Neural progenitor cell (in vitro differentiated cells): ENCODE measurements around the gene SERINC5. TPM values are rescaled to one million over a fixed set of nuclear protein-coding genes. Genes with fewer than 3 reads are reported as not detected.
A peak's percentile ranks its signal among the peaks of the same experiment; 100 is the strongest.

Source experiments
- DNase-seq: peaks from one replicate; pipeline ENCODE4 v3.0.0-alpha.2; 2016; ENCODE audit warnings: low spot score
- H2AFZ ChIP-seq: fragments of 200-600 bp; sonication (generic); replicated peaks from 2 replicates; pipeline ENCODE4 v1.6.1; 2016; ENCODE audit warnings: antibody characterized with exemption
- H3F3A ChIP-seq: fragments of 200-600 bp; sonication (generic); 2 replicates; pipeline ENCODE4 v1.6.1; 2016; ENCODE audit warnings: antibody characterized with exemption, low read depth
- H3K27ac ChIP-seq: fragments of 200-600 bp; sonication (generic); 2 replicates; pipeline ENCODE4 v1.5.1; 2016; ENCODE audit warnings: mild to moderate bottlenecking
- H3K27me3 ChIP-seq: fragments of 200-600 bp; sonication (generic); 2 replicates; pipeline ENCODE4 v1.6.1; 2016; ENCODE audit warnings: mild to moderate bottlenecking, moderate library complexity
- H3K36me3 ChIP-seq: fragments of 200-600 bp; sonication (generic); 2 replicates; pipeline ENCODE4 v1.5.1; 2016
- H3K4me1 ChIP-seq: fragments of 200-600 bp; sonication (generic); 2 replicates; pipeline ENCODE4 v1.6.1; 2016; ENCODE audit warnings: mixed run types
- H3K4me2 ChIP-seq: fragments of 200-600 bp; sonication (generic); 2 replicates; pipeline ENCODE4 v1.6.1; 2016
- H3K4me3 ChIP-seq: fragments of 200-600 bp; sonication (generic); 2 replicates; pipeline ENCODE4 v1.5.1; 2016
- H3K79me2 ChIP-seq: fragments of 200-600 bp; sonication (generic); 2 replicates; pipeline ENCODE4 v1.6.1; 2016; ENCODE audit warnings: low read depth
- H3K9ac ChIP-seq: fragments of 200-600 bp; sonication (generic); 2 replicates; pipeline ENCODE4 v1.6.1; 2016
- H3K9me3 ChIP-seq: fragments of 200-600 bp; sonication (generic); 2 replicates; pipeline ENCODE4 v1.5.1; 2016; ENCODE audit warnings: low read depth
- H4K20me1 ChIP-seq: fragments of 200-600 bp; sonication (generic); 2 replicates; pipeline ENCODE4 v1.6.1; 2016; ENCODE audit warnings: low read depth
- H3K27ac Mint-ChIP-seq: 3 replicates; pipeline ENCODE4 v1.8.0; 2021; ENCODE audit warnings: mixed read lengths
- H3K27me3 Mint-ChIP-seq: 2 replicates; pipeline ENCODE4 v1.8.0; 2022; ENCODE audit warnings: low read depth, mild to moderate bottlenecking, inconsistent platforms, moderate library complexity, mixed read lengths; ENCODE audit not compliant: insufficient read depth
- H3K36me3 Mint-ChIP-seq: 3 replicates; pipeline ENCODE4 v1.8.0; 2021; ENCODE audit warnings: mixed read lengths
- H3K4me1 Mint-ChIP-seq: 3 replicates; pipeline ENCODE4 v1.8.0; 2021; ENCODE audit warnings: mixed read lengths
- H3K4me3 Mint-ChIP-seq: 3 replicates; pipeline ENCODE4 v1.8.0; 2021; ENCODE audit warnings: mild to moderate bottlenecking, moderate library complexity, mixed read lengths
- H3K9me3 Mint-ChIP-seq: 3 replicates; pipeline ENCODE4 v1.8.0; 2020; ENCODE audit warnings: mixed read lengths
- EZH2 ChIP-seq: fragments of 200-600 bp; sonication (generic); IDR thresholded peaks from 2 replicates; pipeline ENCODE4 v1.6.1; 2017; ENCODE audit warnings: antibody characterized with exemption, mild to moderate bottlenecking, moderate library complexity
- EZH2phosphoT487 ChIP-seq: fragments of 200-600 bp; sonication (generic); IDR thresholded peaks from 2 replicates; pipeline ENCODE4 v1.6.1; 2017; ENCODE audit warnings: antibody characterized with exemption
- total RNA-seq: library from RNA; depleted of rRNA; stranded (reverse); fragments of >200 nt; gene quantifications from 2 replicates; pipeline ENCODE4 v1.2.3, GENCODE V29; 2015; ENCODE audit warnings: low replicate concordance
- TF ChIP-seq, protein P1 (sequence below): fragments of 200-600 bp; sonication (generic); IDR thresholded peaks from 2 replicates; pipeline ENCODE4 v1.5.1; 2017; ENCODE audit warnings: antibody characterized with exemption, mild to moderate bottlenecking

The SERINC5 gene
- total RNA-seq, 1 donor from 2014 or later = 126 TPM

DNA sequence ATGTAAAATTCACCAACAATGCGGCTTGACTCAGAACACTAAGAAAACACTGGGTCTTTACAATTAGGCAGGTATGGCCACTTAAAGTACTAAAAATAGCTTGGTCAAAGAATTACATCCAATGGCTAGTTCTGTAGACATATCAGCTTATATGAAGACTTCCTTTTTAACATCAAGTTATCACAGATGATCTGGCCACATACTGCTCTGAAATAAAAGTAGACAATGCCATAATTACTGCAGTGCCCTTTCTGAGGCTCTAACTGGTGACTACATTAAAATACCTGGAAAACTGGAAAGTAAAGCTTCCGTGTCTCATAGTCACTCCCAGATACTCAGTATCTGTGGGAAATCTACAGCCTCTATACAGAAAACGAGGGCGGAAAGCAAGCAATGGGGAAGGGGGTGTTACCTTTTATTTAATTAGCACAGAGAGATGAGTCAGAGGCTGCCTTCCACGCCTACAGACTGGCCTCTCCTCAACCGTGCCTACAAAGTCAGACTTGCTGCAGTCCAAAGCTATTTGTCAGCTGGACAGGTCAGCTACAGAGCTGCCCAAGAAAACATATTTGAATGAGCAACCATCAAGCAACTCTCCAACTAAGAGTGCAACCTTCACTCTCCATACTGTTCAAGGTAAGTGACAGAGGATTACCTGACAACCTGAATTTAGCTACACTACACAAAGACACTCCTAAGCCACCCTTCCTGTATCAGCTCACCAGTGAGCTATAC lies 8.7 kb downstream of the SERINC5 start:
- H3K4me3 ChIP-seq = peak overlapping the region; percentile 26

DNA sequence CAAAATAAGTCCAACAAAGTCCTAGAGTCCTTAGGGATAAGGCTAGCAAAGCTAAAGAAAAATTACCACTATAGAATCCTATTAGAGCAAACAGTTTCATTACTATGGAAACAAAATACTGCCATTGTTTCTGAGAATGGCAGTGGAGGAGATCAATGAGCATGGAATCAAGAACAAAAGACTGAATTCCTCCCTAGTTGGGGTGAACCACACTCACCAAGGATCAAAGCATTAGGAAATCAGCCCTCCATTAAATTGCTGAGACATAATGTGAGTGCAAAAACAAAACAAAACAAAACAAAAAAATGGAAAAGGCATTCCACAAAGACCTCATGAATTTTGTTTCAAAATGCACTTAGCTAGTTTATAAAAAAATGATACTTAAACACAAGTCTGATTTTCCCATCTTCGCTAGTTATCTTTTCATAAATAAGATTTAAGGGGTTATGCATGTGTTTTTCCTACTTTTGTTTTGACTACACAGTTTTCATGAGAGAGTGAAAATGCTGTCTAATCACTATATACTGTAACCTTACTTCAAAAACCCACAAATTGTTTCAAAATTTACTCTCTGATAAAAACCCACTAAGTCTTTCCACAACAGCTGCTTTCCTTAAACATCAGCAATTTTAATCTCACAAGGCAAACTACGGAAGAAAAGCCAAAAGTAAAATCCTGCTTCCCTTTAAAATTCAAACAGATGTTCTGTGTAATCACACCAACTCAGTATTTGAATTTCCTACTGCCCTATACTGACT lies 9.7 kb downstream of the SERINC5 start:
- TF ChIP-seq, protein P1, sequence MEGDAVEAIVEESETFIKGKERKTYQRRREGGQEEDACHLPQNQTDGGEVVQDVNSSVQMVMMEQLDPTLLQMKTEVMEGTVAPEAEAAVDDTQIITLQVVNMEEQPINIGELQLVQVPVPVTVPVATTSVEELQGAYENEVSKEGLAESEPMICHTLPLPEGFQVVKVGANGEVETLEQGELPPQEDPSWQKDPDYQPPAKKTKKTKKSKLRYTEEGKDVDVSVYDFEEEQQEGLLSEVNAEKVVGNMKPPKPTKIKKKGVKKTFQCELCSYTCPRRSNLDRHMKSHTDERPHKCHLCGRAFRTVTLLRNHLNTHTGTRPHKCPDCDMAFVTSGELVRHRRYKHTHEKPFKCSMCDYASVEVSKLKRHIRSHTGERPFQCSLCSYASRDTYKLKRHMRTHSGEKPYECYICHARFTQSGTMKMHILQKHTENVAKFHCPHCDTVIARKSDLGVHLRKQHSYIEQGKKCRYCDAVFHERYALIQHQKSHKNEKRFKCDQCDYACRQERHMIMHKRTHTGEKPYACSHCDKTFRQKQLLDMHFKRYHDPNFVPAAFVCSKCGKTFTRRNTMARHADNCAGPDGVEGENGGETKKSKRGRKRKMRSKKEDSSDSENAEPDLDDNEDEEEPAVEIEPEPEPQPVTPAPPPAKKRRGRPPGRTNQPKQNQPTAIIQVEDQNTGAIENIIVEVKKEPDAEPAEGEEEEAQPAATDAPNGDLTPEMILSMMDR = no peak
- peak; percentile 39 for TF ChIP-seq EZH2phosphoT487
- Histone ChIP-seq H3K27ac (peak overlapping the region; percentile 88), H3F3A (peaks cover 55% of the 10 kb centered on the region), H3K27me3 (no peaks in the 10 kb centered on the region), H3K9me3 (peaks cover 16% of the 10 kb centered on the region), H3K36me3 (peaks cover 16% of the 10 kb centered on the region), H4K20me1 (peaks cover 51% of the 10 kb centered on the region), H3K79me2 (peaks cover 100% of the 10 kb centered on the region), H3K9ac (no peak overlapping the region), H3K4me2 (peak overlapping the region; percentile 69), H3K4me1 (peaks cover 56% of the 10 kb centered on the region), H2AFZ (no peak overlapping the region), H3K4me3 (peak overlapping the region; percentile 26)
- Mint-ChIP-seq H3K4me1 (peaks cover 45% of the 10 kb centered on the region), H3K36me3 (peaks cover 19% of the 10 kb centered on the region), H3K27me3 (peaks cover 9% of the 10 kb centered on the region), H3K4me3 (peak overlapping the region; percentile 50), H3K9me3 (peaks cover 25% of the 10 kb centered on the region), H3K27ac (peak overlapping the region; percentile 93)
- DNase-seq = peak; percentile 84

More for the DNA sequence above, 8.7 kb downstream of the SERINC5 start:
- peak; percentile 82 for DNase-seq
- H3K27me3 Mint-ChIP-seq = peaks cover 7% of the 10 kb centered on the region
- Histone ChIP-seq H3K36me3 (peaks cover 11% of the 10 kb centered on the region), H2AFZ (no peak overlapping the region), H3K27me3 (no peaks in the 10 kb centered on the region), H3K27ac (peak overlapping the region; percentile 88), H3K9me3 (peaks cover 8% of the 10 kb centered on the region), H3F3A (peaks cover 57% of the 10 kb centered on the region), H4K20me1 (peaks cover 58% of the 10 kb centered on the region), H3K9ac (no peak overlapping the region), H3K4me2 (peak overlapping the region; percentile 69), H3K79me2 (peaks cover 100% of the 10 kb centered on the region), H3K4me1 (peaks cover 62% of the 10 kb centered on the region)
- H3K4me3 Mint-ChIP-seq = peak overlapping the region; percentile 58
- H3K9me3 Mint-ChIP-seq = peaks cover 15% of the 10 kb centered on the region
- H3K36me3 Mint-ChIP-seq = peaks cover 9% of the 10 kb centered on the region
- peak overlapping the region; percentile 93 for H3K27ac Mint-ChIP-seq
- no peak for TF ChIP-seq EZH2
- TF ChIP-seq, protein P1 = no peak
- peaks cover 45% of the 10 kb centered on the region for H3K4me1 Mint-ChIP-seq

DNA sequence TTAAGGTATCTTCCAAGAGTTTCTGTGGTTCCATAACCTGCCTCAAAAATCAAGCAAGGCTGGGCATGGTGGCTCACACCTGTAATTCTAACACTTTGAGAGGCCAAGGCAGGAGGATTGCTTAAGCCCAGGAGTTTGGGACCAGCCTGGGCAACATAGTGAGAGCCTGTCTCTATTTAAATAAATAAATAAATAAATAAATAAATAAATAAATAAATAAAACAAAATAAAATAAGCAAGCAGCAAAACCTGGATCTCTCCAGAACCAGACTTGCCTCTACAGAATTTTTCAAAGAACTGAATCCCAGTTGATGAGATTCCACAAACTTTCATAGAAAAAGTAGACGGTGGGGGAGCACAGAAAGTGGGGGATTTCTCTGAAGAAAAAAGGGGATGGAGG lies 12.3 kb downstream of the SERINC5 start:
- Histone ChIP-seq H4K20me1 (peaks cover 53% of the 10 kb centered on the region), H3K36me3 (peaks cover 16% of the 10 kb centered on the region), H3K27ac (no peak overlapping the region), H3K4me3 (no peak overlapping the region), H3K79me2 (peaks cover 100% of the 10 kb centered on the region), H3K4me2 (no peak overlapping the region), H3K9ac (no peak overlapping the region), H3K27me3 (no peaks in the 10 kb centered on the region), H3K4me1 (peaks cover 61% of the 10 kb centered on the region), H3F3A (peaks cover 30% of the 10 kb centered on the region), H3K9me3 (peaks cover 16% of the 10 kb centered on the region), H2AFZ (no peak overlapping the region)
- TF ChIP-seq EZH2 = no peak
- no peak for TF ChIP-seq EZH2phosphoT487
- TF ChIP-seq, protein P1 = no peak
- Mint-ChIP-seq H3K27ac (no peak overlapping the region), H3K9me3 (peaks cover 33% of the 10 kb centered on the region), H3K4me3 (no peak overlapping the region), H3K36me3 (peaks cover 20% of the 10 kb centered on the region), H3K4me1 (peaks cover 45% of the 10 kb centered on the region), H3K27me3 (peaks cover 9% of the 10 kb centered on the region)
- no peak for DNase-seq
